IPS DF 19.7 (cell line): ENCODE data around the gene PPP1R13B.

Source experiments
- DNase-seq: peaks from one replicate; pipeline ENCODE4 v3.0.0-alpha.2; 2013; ENCODE audit warnings: low read depth, low spot score

PPP1R13B gene

GRCh38 chr14:103881268-103882201 is 34.2 kb upstream of the PPP1R13B start:
- no peak for DNase-seq

GRCh38 chr14:103880348-103881267 is 33.2 kb upstream of the PPP1R13B start:
- DNase-seq, result no peak

- no peak for DNase-seq
Observed at GRCh38 chr14:103879570-103880347, 32.4 kb upstream of the PPP1R13B start.

- DNase-seq, result no peak
Observed at GRCh38 chr14:103879118-103879569, 31.8 kb upstream of the PPP1R13B start.

GRCh38 chr14:103878180-103878579 is 30.8 kb upstream of the PPP1R13B start:
- no peak for DNase-seq

GRCh38 chr14:103875010-103875409 is 27.6 kb upstream of the PPP1R13B start:
- no peak for DNase-seq

- no peak for DNase-seq
Observed at GRCh38 chr14:103872481-103873113, 25.2 kb upstream of the PPP1R13B start.

GRCh38 chr14:103871596-103872480 is 24.5 kb upstream of the PPP1R13B start:
- no peak for DNase-seq

GRCh38 chr14:103870891-103871595 is 23.7 kb upstream of the PPP1R13B start:
- no peak for DNase-seq

GRCh38 chr14:103870144-103870876 is 22.9 kb upstream of the PPP1R13B start:
- no peak for DNase-seq

- no peak for DNase-seq
Observed at GRCh38 chr14:103869406-103870143, 22.2 kb upstream of the PPP1R13B start.

GRCh38 chr14:103868242-103868897 is 21.0 kb upstream of the PPP1R13B start:
- DNase-seq, result no peak

GRCh38 chr14:103867523-103867953 is 20.2 kb upstream of the PPP1R13B start:
- DNase-seq, result no peak

GRCh38 chr14:103867020-103867419 is 19.6 kb upstream of the PPP1R13B start:
- no peak for DNase-seq

GRCh38 chr14:103863245-103863644 is 15.9 kb upstream of the PPP1R13B start:
- no peak for DNase-seq

- no peak for DNase-seq
Observed at GRCh38 chr14:103862393-103862782, 15.0 kb upstream of the PPP1R13B start.
